NOMO-1 treated with dmso at 0.1 percent for 144 hours (cell line): Measurements from ENCODE around the gene PALLD.
"Not testable (repeated sequence)": the region's sequence is repeated elsewhere in the genome, so short reads cannot be mapped to it uniquely, and the experiment has no call there.

ENCODE experiments used
- DNase-seq: peaks from one replicate; lab custom pipeline; 2025; ENCODE audit not compliant: unreplicated experiment; lab: John Stamatoyannopoulos, UW

PALLD gene

DNA sequence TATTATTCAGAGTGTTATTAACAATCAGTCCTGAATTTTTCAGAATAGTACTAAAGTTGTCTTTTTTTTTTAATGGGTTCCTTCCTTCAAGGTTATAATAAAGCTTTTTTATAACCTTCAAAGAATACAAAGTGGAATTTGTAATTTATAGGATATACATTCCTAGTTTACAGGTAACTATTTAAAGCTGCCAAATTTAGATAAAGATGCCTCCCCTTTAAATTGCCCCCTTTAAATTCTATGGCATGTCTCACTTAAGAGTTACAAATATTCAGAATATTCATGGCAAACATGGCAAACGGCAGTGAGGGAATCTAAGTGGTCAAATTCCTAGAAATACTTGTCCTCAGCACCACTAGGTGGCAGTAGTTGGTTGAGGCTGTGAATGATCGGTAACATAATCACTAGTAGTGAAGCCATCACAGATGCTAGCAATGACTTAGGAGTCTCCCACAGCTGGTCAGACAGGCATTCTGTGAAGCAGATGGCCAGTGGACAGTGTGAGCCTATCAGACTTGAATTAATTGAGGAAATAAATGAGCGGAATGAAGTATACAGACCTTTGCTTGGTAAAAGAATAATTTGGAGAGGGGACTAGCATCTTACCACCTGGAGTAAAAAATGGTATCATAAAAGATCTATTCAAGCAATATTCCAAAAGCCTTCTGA, 426.8 kb downstream of the PALLD start:
- DNase-seq = peak; percentile 52

DNA sequence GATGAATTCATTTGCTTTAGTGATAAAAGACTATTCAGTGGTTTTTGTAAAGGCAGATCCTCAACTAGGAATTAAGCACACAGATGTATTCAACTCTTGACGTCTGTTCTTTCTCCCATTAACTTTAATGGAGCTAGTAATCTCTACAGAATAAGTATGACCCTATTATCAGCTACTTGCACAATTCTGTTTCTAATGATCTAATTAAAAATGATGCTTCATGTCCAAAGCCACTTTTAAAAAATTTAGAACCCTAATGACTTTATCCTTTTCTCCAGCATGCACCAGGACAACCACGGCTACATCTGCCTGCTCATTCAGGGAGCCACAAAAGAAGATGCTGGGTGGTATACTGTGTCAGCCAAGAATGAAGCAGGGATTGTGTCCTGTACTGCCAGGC, 427.8 kb downstream of the PALLD start:
- no peak for DNase-seq

DNA sequence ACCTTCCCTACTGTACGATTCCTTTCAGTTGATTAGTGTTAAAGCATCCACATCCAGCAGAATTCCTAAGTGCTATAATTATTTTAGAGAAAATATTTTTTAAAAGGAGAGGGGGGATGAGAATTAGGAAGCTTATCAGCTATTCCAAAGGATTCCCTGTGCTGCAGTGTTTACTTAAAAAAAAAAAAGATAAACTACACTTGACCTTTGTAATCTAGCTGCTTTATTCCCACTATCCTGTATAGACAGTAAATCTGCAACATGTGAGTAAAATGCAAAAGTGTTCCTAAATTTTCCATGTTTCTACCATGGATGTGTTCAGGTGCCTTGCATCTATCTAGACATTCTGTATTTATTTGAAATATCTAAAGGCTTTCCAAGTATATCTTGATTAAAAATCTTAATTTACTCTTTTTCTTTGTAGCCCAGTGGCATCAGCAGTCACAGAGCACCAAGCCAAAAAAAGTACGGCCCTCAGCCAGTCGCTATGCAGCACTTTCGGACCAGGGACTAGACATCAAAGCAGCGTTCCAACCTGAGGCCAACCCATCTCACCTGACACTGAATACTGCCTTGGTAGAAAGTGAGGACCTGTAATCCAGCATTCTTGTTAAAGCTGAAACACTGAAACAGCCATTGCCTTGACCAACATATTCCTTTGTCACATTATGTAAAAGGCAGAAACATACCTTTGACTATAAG, 429.1 kb downstream of the PALLD start:
- no peak for DNase-seq

GRCh38 chr4:168928346-168928745, 431.5 kb downstream of the PALLD start:
- no peak for DNase-seq

- DNase-seq = no peak
Observed at GRCh38 chr4:168928875-168929274, 432.0 kb downstream of the PALLD start.

GRCh38 chr4:168930413-168931196, 433.8 kb downstream of the PALLD start:
- DNase-seq = no peak

DNA sequence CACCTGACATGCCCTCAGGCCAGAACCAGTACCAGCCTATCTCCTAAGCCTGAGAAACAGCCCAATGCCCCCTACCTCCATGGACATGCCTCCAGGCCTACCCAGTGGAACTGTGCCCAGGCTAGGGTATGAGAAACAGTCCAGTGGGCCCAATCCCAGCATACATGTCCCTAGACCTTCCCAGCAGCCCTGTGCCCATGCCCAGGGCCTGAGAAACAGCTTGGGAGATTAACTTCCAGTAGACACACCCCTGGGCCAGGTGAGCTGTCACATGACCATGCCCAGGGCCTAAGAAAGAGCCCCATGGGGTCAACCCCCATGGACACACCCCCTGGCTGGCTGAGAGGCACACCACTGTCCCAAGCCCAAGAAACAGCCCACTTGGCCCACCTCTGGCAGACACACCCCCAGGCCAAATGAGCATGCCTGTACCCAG, 434.4 kb downstream of the PALLD start:
- no peak for DNase-seq

DNA sequence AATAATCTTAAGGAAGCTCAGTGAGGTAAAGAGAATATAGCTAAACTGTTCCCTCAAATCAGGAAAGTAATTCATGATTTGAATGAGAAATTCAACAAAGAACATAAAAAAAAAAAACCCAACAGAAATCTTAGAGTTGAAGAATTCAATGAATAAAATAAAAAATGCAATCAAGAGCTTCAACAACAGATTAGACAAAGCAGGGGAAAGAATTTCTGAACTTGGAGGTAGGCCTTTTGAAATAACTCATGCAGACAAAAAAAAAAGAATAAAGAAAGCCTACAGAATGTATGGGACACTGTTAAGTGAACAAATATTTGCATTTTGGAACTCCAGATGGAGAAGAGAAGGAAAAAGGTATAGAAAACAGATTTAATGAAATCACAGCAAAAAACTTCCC, 435.3 kb downstream of the PALLD start:
- DNase-seq = no peak

DNA sequence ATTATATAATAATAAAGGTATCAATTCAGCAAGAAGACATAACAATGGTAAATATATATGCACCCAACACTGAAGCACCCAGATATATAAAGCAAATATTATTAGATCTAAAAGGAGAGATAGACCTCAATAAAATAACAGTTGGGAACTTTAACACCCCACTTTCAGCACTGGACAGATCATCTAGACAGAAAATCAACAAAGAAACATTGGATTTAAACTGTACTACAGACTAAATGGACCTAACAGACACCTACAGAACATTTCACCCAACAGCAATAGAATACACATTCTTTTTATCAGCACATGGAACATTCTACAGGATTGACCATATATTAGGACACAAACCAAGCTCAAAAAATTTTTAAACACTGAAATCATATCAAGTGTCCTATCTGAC, 436.6 kb downstream of the PALLD start:
- DNase-seq = no peak

- not testable (repeated sequence) for DNase-seq
Observed at GRCh38 chr4:168937473-168937872, 440.6 kb downstream of the PALLD start.

DNA sequence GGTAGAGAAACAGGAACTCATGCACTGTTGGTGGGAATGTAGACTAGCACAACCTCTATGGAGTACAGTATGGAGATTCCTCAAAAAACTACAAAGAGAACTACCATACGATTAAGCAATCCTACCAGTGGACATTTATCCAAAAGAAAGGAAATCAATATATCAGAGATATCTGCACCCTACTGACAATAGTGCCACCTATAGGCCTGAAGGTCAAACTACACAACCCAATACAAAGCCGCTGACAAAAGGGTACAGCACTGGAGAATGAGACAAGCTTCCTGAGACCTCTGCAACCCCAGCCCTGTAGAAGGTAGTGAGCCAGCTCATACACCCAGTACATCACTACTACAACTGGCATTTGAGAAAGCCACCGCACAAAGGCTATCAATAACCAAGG, 446.1 kb downstream of the PALLD start:
- no peak for DNase-seq

GRCh38 chr4:168945291-168945690, 448.4 kb downstream of the PALLD start:
- DNase-seq = no peak

GRCh38 chr4:168952821-168953246, 456.0 kb downstream of the PALLD start:
- DNase-seq = not testable (repeated sequence)

DNA sequence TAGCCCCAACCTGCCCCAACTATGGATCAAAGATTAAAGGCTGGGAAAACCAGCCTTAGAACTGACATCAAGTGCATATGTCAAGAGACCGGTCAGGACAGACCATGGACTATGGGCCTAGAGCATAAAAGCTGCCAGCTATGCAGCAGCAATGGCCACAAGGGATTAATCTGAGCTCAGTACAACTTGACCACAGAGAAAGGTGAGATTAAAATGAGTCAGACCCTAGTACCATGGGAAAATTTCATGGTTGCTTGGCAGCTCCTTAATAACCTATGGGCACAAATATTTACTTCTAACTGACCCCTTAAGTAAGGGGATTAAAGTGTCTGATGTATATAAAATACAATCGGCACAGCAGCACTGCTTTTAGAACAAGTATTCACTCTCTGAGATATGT, 458.8 kb downstream of the PALLD start:
- DNase-seq = no peak

DNA sequence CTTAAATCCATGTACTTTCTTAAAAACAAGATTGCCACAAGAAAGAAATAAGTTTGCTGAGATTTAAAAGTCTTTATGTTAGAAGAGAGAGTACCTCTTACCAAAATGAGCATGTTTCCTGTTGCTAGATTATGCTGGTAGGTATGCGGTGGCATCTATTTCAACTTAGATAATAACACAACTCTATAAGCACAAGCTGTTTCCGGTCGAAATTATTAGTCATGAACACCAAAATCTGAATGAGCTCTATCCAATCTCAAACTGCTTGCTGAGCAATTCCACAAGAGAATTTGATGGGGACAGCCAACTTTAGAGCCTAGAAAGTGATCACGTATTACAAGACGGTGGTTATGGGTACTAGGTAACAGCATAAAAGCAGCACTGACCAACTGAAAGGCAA, 463.9 kb downstream of the PALLD start:
- DNase-seq = no peak

GRCh38 chr4:168972596-168972995, 475.7 kb downstream of the PALLD start:
- no peak for DNase-seq
